HL-60 (cell line): ENCODE measurements around the gene ANAPC5.

Source experiments
- DNase-seq, 2 experiments: peaks; one replicate each; pipeline ENCODE4 v3.0.0-alpha.2; 2010 to 2020; ENCODE audit warnings: low read depth in 1 of 2, low spot score in 1 of 2
- H3K27ac ChIP-seq: fragments of 250-450 bp; sonication (Bioruptor Pico); replicated peaks from 2 replicates; pipeline ENCODE4 v1.5.1; 2020; ENCODE audit warnings: mild to moderate bottlenecking, moderate library complexity
- H3K27me3 ChIP-seq: fragments of 250-450 bp; sonication (Bioruptor Pico); 2 replicates; pipeline ENCODE4 v1.5.1; 2021; ENCODE audit warnings: mild to moderate bottlenecking, moderate library complexity; ENCODE audit not compliant: insufficient read depth, poor library complexity, severe bottlenecking
- H3K4me3 ChIP-seq: replicated peaks from 2 replicates; pipeline ENCODE4 v1.5.1; 2011; ENCODE audit warnings: mild to moderate bottlenecking, control low read depth, low read length; ENCODE audit not compliant: insufficient read depth
- GABPA ChIP-seq: IDR thresholded peaks from 2 replicates; pipeline ENCODE4 v1.6.1; 2012; ENCODE audit warnings: low read depth
- POLR2AphosphoS5 ChIP-seq: IDR thresholded peaks from 2 replicates; pipeline ENCODE4 v1.6.1; 2012; ENCODE audit warnings: low read depth
- SPI1 ChIP-seq: IDR thresholded peaks from 2 replicates; pipeline ENCODE4 v1.6.1; 2012; ENCODE audit warnings: low read depth, mild to moderate bottlenecking, borderline replicate concordance
- TF ChIP-seq, protein P1 (sequence below): IDR thresholded peaks from 2 replicates; pipeline ENCODE4 v1.6.1; 2012; ENCODE audit warnings: low read depth; ENCODE audit not compliant: insufficient replicate concordance
- TF ChIP-seq, protein P2 (sequence below): IDR thresholded peaks from one replicate; pipeline ENCODE4 v1.5.1; 2011; ENCODE audit warnings: low read length, control low read depth, inconsistent platforms; ENCODE audit not compliant: insufficient read depth

ANAPC5 gene

DNA sequence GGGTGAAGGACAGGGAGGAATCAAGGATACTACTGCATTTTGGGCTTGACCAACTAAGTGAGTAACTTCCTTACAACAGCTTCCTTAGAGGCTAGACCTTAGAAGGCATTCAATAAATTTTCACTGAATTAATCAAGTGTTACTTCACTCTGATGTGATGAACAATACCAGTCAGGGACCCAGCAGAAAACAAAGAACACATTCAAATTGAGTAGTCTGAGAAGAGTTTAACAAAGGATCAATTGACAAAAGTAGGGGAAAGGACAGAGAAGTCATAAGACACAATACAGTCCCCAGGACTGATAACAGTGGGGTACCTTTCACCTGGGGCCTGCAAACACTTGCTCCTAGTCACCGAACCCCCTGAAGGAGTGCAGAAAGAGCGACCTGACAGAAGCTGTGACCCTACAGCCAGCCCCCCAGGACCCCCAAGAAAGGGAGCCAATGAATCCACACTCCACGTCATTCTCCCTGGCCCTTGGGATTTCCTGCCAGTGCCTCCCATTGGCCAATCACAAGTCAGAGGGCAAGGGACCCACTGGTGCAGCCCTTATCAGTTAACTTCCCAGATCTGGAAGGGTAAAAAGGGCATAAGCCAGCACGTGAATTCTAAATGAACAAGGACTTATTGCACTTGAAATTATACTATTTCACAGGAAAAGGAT is 6.9 kb downstream of the ANAPC5 start:
- Histone ChIP-seq H3K4me3 (no peak overlapping the region), H3K27ac (no peak overlapping the region), H3K27me3 (no peaks in the 10 kb centered on the region)
- TF ChIP-seq SPI1 (no peak), POLR2AphosphoS5 (no peak), GABPA (no peak)
- TF ChIP-seq, protein P1, sequence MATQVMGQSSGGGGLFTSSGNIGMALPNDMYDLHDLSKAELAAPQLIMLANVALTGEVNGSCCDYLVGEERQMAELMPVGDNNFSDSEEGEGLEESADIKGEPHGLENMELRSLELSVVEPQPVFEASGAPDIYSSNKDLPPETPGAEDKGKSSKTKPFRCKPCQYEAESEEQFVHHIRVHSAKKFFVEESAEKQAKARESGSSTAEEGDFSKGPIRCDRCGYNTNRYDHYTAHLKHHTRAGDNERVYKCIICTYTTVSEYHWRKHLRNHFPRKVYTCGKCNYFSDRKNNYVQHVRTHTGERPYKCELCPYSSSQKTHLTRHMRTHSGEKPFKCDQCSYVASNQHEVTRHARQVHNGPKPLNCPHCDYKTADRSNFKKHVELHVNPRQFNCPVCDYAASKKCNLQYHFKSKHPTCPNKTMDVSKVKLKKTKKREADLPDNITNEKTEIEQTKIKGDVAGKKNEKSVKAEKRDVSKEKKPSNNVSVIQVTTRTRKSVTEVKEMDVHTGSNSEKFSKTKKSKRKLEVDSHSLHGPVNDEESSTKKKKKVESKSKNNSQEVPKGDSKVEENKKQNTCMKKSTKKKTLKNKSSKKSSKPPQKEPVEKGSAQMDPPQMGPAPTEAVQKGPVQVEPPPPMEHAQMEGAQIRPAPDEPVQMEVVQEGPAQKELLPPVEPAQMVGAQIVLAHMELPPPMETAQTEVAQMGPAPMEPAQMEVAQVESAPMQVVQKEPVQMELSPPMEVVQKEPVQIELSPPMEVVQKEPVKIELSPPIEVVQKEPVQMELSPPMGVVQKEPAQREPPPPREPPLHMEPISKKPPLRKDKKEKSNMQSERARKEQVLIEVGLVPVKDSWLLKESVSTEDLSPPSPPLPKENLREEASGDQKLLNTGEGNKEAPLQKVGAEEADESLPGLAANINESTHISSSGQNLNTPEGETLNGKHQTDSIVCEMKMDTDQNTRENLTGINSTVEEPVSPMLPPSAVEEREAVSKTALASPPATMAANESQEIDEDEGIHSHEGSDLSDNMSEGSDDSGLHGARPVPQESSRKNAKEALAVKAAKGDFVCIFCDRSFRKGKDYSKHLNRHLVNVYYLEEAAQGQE, result no peak
- TF ChIP-seq, protein P2, sequence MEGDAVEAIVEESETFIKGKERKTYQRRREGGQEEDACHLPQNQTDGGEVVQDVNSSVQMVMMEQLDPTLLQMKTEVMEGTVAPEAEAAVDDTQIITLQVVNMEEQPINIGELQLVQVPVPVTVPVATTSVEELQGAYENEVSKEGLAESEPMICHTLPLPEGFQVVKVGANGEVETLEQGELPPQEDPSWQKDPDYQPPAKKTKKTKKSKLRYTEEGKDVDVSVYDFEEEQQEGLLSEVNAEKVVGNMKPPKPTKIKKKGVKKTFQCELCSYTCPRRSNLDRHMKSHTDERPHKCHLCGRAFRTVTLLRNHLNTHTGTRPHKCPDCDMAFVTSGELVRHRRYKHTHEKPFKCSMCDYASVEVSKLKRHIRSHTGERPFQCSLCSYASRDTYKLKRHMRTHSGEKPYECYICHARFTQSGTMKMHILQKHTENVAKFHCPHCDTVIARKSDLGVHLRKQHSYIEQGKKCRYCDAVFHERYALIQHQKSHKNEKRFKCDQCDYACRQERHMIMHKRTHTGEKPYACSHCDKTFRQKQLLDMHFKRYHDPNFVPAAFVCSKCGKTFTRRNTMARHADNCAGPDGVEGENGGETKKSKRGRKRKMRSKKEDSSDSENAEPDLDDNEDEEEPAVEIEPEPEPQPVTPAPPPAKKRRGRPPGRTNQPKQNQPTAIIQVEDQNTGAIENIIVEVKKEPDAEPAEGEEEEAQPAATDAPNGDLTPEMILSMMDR, result no peak
- DNase-seq, result no peak

DNA sequence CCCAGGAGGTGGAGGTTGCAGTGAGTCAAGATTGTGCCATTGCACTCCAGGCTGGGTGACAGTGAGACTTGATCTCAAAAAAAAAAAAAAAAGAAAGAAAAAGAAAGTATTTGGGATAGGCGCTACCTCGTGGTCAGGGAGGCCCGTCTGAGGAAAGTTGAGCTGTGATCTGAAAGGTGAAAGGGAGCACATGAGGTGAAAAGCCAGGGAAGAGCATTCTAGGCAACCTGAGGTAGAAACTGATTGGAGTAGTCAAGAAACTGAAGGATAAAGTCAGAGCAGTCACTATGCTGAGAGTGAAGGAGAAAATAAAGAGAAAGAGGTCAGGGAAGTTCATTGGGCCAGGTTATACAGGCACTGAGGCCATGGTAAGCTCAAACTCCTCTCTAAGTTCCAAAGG is 7.7 kb downstream of the ANAPC5 start:
- no peak for TF ChIP-seq GABPA
- TF ChIP-seq POLR2AphosphoS5, result no peak
- no peak for TF ChIP-seq SPI1
- TF ChIP-seq, protein P2, result no peak
- TF ChIP-seq, protein P1, result no peak
- H3K27ac ChIP-seq, result no peak overlapping the region
- no peak for DNase-seq
- H3K4me3 ChIP-seq, result no peak overlapping the region
- H3K27me3 ChIP-seq, result no peaks in the 10 kb centered on the region

DNA sequence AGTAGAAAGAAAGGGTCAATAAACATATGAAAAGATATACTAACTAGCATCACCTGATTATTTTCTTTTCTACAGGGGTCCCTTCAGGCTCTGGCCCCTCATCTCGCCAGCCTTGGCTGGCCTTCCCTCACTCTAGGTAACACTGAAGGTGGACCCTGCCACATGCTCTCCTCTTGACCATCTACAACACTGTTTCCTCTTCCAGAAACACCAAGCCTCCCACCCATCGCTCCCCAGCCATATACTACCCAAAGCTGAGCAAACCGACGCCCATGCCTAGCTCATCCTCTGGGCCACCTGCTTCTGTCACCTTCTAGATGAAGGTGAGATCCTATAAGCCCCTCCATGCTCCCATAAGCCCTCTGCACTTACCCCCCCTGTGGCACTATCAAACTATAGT is 14.8 kb downstream of the ANAPC5 start:
- Histone ChIP-seq H3K4me3 (no peak overlapping the region), H3K27ac (no peak overlapping the region), H3K27me3 (no peaks in the 10 kb centered on the region)
- TF ChIP-seq GABPA (no peak), POLR2AphosphoS5 (no peak), SPI1 (no peak)
- TF ChIP-seq, protein P1, result no peak
- DNase-seq, result no peak
